GM12878 (cell line): ENCODE results near the gene RBM43. TPM values are rescaled to one million over a fixed set of nuclear protein-coding genes. Genes with fewer than 3 reads are reported as not detected.

Source experiments
- ATAC-seq: fragments of 200-7000 bp; cut with Tn5 transposase; 3 replicates; pipeline ENCODE4 v1.9.1; 2020; ENCODE audit warnings: mild to moderate bottlenecking, moderate library complexity
- BruUV-seq: library from RNA; stranded (reverse); fragments of 400-500 nt; replicated peaks from 2 replicates; lab custom pipeline; 2021; lab: Mats Ljungman, UMichigan
- CTCF ChIA-PET: fragments of 300-600 bp; sonication (Branson Sonifier 250); formaldehyde crosslinking; extraction: SDS; loops from one replicate; lab custom pipeline; 2021; ENCODE audit warnings: inconsistent platforms; lab: Yijun Ruan, JAX
- POLR2A ChIA-PET: fragments of 350-600 bp; formaldehyde crosslinking; extraction: SDS; loops from one replicate; lab custom pipeline; 2021; ENCODE audit warnings: inconsistent platforms; lab: Charles Lee
- RAD21 ChIA-PET: fragments of 300-600 bp; sonication (Branson Sonifier 250); formaldehyde crosslinking; loops from one replicate; lab custom pipeline; 2023; ENCODE audit warnings: antibody characterized with exemption; ENCODE audit not compliant: unreplicated experiment; lab: Charles Lee
- SMC1A ChIA-PET: fragments of 300-600 bp; sonication (Branson Sonifier 250); formaldehyde crosslinking; loops from one replicate; lab custom pipeline; 2023; ENCODE audit not compliant: unreplicated experiment, uncharacterized antibody; lab: Charles Lee
- DNase-seq: peaks from one replicate; pipeline ENCODE4 v3.0.0-alpha.2; 2011; ENCODE audit warnings: low read depth, low spot score
- FAIRE-seq: peaks from 3 replicates; lab custom pipeline; 2011; peaks lifted over from hg19 to GRCh38; lab: Jason Lieb, UNC
- H2AFZ ChIP-seq: 2 replicates; pipeline ENCODE4 v1.6.0; 2011; ENCODE audit warnings: low read depth, low read length, control low read depth; ENCODE audit not compliant: control insufficient read depth
- H3K27ac ChIP-seq: 2 replicates; pipeline ENCODE4 v1.5.1; 2011; ENCODE audit warnings: control low read depth; ENCODE audit not compliant: control insufficient read depth, insufficient read depth
- H3K27me3 ChIP-seq, 2 experiments: replicated peaks in 1 of 2; 2 replicates each; pipeline versions ENCODE4 v1.6.0 to v1.6.1; 2011; ENCODE audit warnings: low read length in 1 of 2; ENCODE audit not compliant: control insufficient read depth in 2 of 2, insufficient read depth in 2 of 2
- H3K36me3 ChIP-seq, 2 experiments: 2 replicates each; pipeline ENCODE4 v1.5.1; 2011; ENCODE audit warnings: low read length in 1 of 2; ENCODE audit not compliant: control insufficient read depth in 2 of 2, insufficient read depth in 2 of 2
- H3K4me1 ChIP-seq: 2 replicates; pipeline ENCODE4 v1.6.1; 2011; ENCODE audit warnings: mild to moderate bottlenecking, low read length, moderate library complexity, mixed read lengths; ENCODE audit not compliant: control insufficient read depth, insufficient read depth
- H3K4me2 ChIP-seq: 2 replicates; pipeline ENCODE4 v1.6.0; 2011; ENCODE audit warnings: control low read depth; ENCODE audit not compliant: control insufficient read depth, insufficient read depth
- H3K4me3 ChIP-seq: fragments of 200-600 bp; sonication (generic); 2 replicates; pipeline ENCODE4 v1.5.1; 2016
- H3K79me2 ChIP-seq: 2 replicates; pipeline ENCODE4 v1.6.0; 2011; ENCODE audit warnings: low read length; ENCODE audit not compliant: control insufficient read depth, insufficient read depth
- H3K9ac ChIP-seq: 2 replicates; pipeline ENCODE4 v1.8.0; 2011; ENCODE audit warnings: low read length, control low read depth, mixed read lengths; ENCODE audit not compliant: control insufficient read depth, insufficient read depth
- H3K9me3 ChIP-seq: replicated peaks from 3 replicates; pipeline ENCODE4 v1.5.1; 2011; ENCODE audit warnings: mild to moderate bottlenecking, low read length; ENCODE audit not compliant: control insufficient read depth, insufficient read depth
- H4K20me1 ChIP-seq: 2 replicates; pipeline ENCODE4 v1.6.0; 2011; ENCODE audit not compliant: control insufficient read depth, insufficient read depth
- CREM ChIP-seq: IDR thresholded peaks from 2 replicates; pipeline ENCODE4 v1.6.1; 2014; ENCODE audit warnings: antibody characterized with exemption, low read depth
- HDAC6 ChIP-seq: fragments of 200-600 bp; sonication (generic); IDR thresholded peaks from one replicate; pipeline ENCODE4 v1.8.0; 2017; ENCODE audit warnings: antibody characterized with exemption; ENCODE audit not compliant: unreplicated experiment
- JUND ChIP-seq: IDR thresholded peaks from 2 replicates; pipeline ENCODE4 v1.6.1; 2012; ENCODE audit warnings: low read depth, mild to moderate bottlenecking, low read length, improper control_type of control experiment, moderate library complexity
- KDM1A ChIP-seq: fragments of 200-600 bp; sonication (generic); IDR thresholded peaks from 2 replicates; pipeline ENCODE4 v1.6.1; 2016; ENCODE audit warnings: borderline replicate concordance
- PAX5 ChIP-seq: IDR thresholded peaks from 2 replicates; pipeline ENCODE4 v1.6.1; 2011; ENCODE audit warnings: low read depth, low read length, borderline replicate concordance
- PRDM15 ChIP-seq: fragments of 450-650 bp; formaldehyde crosslinking; IDR thresholded peaks from 2 replicates; pipeline ENCODE4 v1.4.0; 2020; ENCODE audit warnings: mild to moderate bottlenecking, moderate library complexity
- SIN3A ChIP-seq: IDR thresholded peaks from 2 replicates; pipeline ENCODE4 v1.6.1; 2012; ENCODE audit warnings: low read depth, low read length, improper control_type of control experiment
- SIX5 ChIP-seq: IDR thresholded peaks from 2 replicates; pipeline ENCODE4 v1.6.1; 2011; ENCODE audit warnings: mild to moderate bottlenecking, low read depth, low read length, moderate library complexity; ENCODE audit not compliant: severe bottlenecking
- SPI1 ChIP-seq: IDR thresholded peaks from 2 replicates; pipeline ENCODE4 v1.6.1; 2011; ENCODE audit warnings: low read depth, mild to moderate bottlenecking, low read length, moderate library complexity, borderline replicate concordance; ENCODE audit not compliant: insufficient read depth
- ZBED1 ChIP-seq: IDR thresholded peaks from 2 replicates; pipeline ENCODE4 v1.6.1; 2016; ENCODE audit warnings: borderline replicate concordance
- WGBS: methylation state at CpG from one replicate; pipeline ENCODE4 v1.1.6; 2016; ENCODE audit warnings: low lambda C conversion rate; ENCODE audit not compliant: insufficient replicate concordance, insufficient coverage; ENCODE audit errors: missing lambda C conversion rate; 5-methylcytosine and 5-hydroxymethylcytosine counted together
- in situ Hi-C: fragments of 300-500 bp; cut with MboI; formaldehyde crosslinking; loops from 9 replicates; pipeline ENCODE4 v1.14.3; 2018; ENCODE audit warnings: mixed read lengths
- intact Hi-C: fragments of 100-400 bp; cut with micrococcal nuclease; formaldehyde crosslinking; loops from one replicate; pipeline ENCODE4 v1.14.2; 2022; ENCODE audit not compliant: unreplicated experiment
- polyA plus RNA-seq, 11 experiments: library from polyadenylated mRNA; depleted of rRNA in 4 of 11; unstranded in 6 of 11; stranded (reverse) in 5 of 11; fragments of >200 nt; fragmentation: Nextera tagmentation in 4 of 11; fragmentation: Illumina TruSeq in 1 of 11; extraction: Ambion mirVana in 4 of 11; extraction: Trizol in 1 of 11; gene quantifications; 1 replicate in 1 of 11; 2 replicates in 10 of 11; pipeline versions ENCODE4 v1.2.1 to v1.2.3, GENCODE V29; 2011 to 2016; ENCODE audit warnings: inconsistent platforms in 2 of 11, missing spikeins in 2 of 11, low read depth in 1 of 11
- total RNA-seq, 4 experiments: library from RNA; depleted of rRNA in 3 of 4; stranded (reverse); fragments of >200 nt in 3 of 4; fragmentation: Illumina TruSeq in 1 of 4; extraction: Trizol in 1 of 4; gene quantifications; 2 replicates each; pipeline versions ENCODE4 v1.2.1 to v1.2.3, GENCODE V29; 2013 to 2021
- TF ChIP-seq, protein P1 (sequence below): fragments of 450-650 bp; IDR thresholded peaks from 2 replicates; pipeline ENCODE4 v1.6.1; 2018; ENCODE audit warnings: borderline replicate concordance, mild to moderate bottlenecking; ENCODE audit not compliant: partially characterized antibody

Gene RBM43
- total and polyA plus RNA-seq, 10 of the 15 experiments (the other 5 are each of a cell fraction or from before 2014, with no cell fraction given), result 0.86 to 5.3 (median 2.6) TPM

- TF ChIP-seq PRDM15 (no peak), SIN3A (no peak), CREM (no peak), JUND (no peak), SIX5 (no peak)
Measured at GRCh38 chr2:151302879-151303278, 41.2 kb upstream of the RBM43 start (continued).

GRCh38 chr2:151302404-151302803, 40.7 kb upstream of the RBM43 start:
- no peak for TF ChIP-seq HDAC6
- TF ChIP-seq ZBED1, result no peak
- TF ChIP-seq SPI1, result no peak
- TF ChIP-seq, protein P1, sequence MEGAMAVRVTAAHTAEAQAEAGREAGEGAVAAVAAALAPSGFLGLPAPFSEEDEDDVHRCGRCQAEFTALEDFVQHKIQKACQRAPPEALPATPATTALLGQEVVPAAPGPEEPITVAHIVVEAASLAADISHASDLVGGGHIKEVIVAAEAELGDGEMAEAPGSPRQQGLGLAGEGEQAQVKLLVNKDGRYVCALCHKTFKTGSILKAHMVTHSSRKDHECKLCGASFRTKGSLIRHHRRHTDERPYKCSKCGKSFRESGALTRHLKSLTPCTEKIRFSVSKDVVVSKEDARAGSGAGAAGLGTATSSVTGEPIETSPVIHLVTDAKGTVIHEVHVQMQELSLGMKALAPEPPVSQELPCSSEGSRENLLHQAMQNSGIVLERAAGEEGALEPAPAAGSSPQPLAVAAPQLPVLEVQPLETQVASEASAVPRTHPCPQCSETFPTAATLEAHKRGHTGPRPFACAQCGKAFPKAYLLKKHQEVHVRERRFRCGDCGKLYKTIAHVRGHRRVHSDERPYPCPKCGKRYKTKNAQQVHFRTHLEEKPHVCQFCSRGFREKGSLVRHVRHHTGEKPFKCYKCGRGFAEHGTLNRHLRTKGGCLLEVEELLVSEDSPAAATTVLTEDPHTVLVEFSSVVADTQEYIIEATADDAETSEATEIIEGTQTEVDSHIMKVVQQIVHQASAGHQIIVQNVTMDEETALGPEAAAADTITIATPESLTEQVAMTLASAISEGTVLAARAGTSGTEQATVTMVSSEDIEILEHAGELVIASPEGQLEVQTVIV, result no peak
- no peak for TF ChIP-seq PAX5
- TF ChIP-seq KDM1A, result no peak
- intact Hi-C loops, result no loop called here
- no peaks in the 10 kb centered on the region for H3K79me2 ChIP-seq
- POLR2A ChIA-PET, result no interaction called here
- H3K36me3 ChIP-seq, result no peaks in the 10 kb centered on the region
- no peaks in the 10 kb centered on the region; the same call in 2 of the 3 replicates for H3K9me3 ChIP-seq
- FAIRE-seq (no peak), DNase-seq (no peak), ATAC-seq (no peak)
- no peaks in the 10 kb centered on the region for H4K20me1 ChIP-seq
- CTCF ChIA-PET, result no interaction called here
- no peak overlapping the region for H3K27ac ChIP-seq
- no peaks in the 10 kb centered on the region for H3K4me1 ChIP-seq
- in situ Hi-C loops, result no loop called here
- no peak overlapping the region for H3K4me3 ChIP-seq
- no peak overlapping the region for H3K9ac ChIP-seq
- WGBS, result 42% methylated on average over 5 of the region's 5 CpGs
- H3K4me2 ChIP-seq, result no peak overlapping the region
- no peak overlapping the region for H2AFZ ChIP-seq
- SMC1A ChIA-PET, result no interaction called here
- no TSS peak for BruUV-seq
- H3K27me3 ChIP-seq, result no peaks in the 10 kb centered on the region
- RAD21 ChIA-PET, result no interaction called here
